ENCODE measurements around the gene ATOSB. TPM values are rescaled to one million over a fixed set of nuclear protein-coding genes. Genes with fewer than 3 reads are reported as not detected.

Gene ATOSB
- total and polyA plus RNA-seq, 2 experiments from 2014 or later = 2.3 to 6.1 TPM

- ATAC-seq (no peak), DNase-seq (ENCODE audit: low spot score) (no peak)
- Histone ChIP-seq H3K79me2 (replicated peaks; ENCODE audit: insufficient read depth) (peaks cover 38% of the 10 kb centered on the region), H3K9me2 (ENCODE audit: insufficient read depth) (no peaks in the 10 kb centered on the region), H3K27me3 (ENCODE audit: insufficient read depth) (no peaks in the 10 kb centered on the region), H3K36me3 (ENCODE audit: insufficient read depth) (peaks cover 3% of the 10 kb centered on the region; the same call in 1 of the 2 replicates), H2AFZ (no peak overlapping the region), H3K27ac (ENCODE audit: low read depth) (no peak overlapping the region), H4K20me1 (replicated peaks; ENCODE audit: insufficient read depth) (peaks cover 10% of the 10 kb centered on the region), H3K4me1 (ENCODE audit: insufficient read depth) (peaks cover 13% of the 10 kb centered on the region), H3K4me2 (no peak overlapping the region), H3K4me3 (no peak overlapping the region), H3F3A (replicated peaks; ENCODE audit: low read depth) (peaks cover 7% of the 10 kb centered on the region)
- Mint-ChIP-seq H3K9me3 (0 out of 3 replicates have a peak, but pooled peaks cover 2% of the 10 kb centered on the region), H3K27ac (no peak overlapping the region), H3K4me1 (peaks cover 26% of the 10 kb centered on the region), H3K4me3 (no peak overlapping the region), H3K27me3 (ENCODE audit: insufficient read depth, low read depth, poor library complexity) (peaks cover 14% of the 10 kb centered on the region), H3K36me3 (ENCODE audit: low read depth) (peaks cover 65% of the 10 kb centered on the region)
- TF ChIP-seq CTCF (conservative IDR thresholded peaks at IDR 0.05; ENCODE audit: low read depth in 2 of 2) (no peak), CREB1 (CRISPR knock-in tag; IDR thresholded peaks at IDR 0.05; ENCODE audit: low read depth) (no peak), STAT1 (IDR thresholded peaks at IDR 0.05; ENCODE audit: unreplicated experiment) (no peak), EZH2phosphoT487 (IDR thresholded peaks at IDR 0.05; ENCODE audit: unreplicated experiment) (no peak), POLR2AphosphoS5 (IDR thresholded peaks at IDR 0.05; ENCODE audit: low read depth) (no peak), REST (IDR thresholded peaks at IDR 0.05; ENCODE audit: unreplicated experiment) (no peak), NANOG (IDR thresholded peaks at IDR 0.05; ENCODE audit: borderline replicate concordance) (no peak), ZNF114 (CRISPR knock-in tag; IDR thresholded peaks at IDR 0.05) (no peak), EZH2 (IDR thresholded peaks at IDR 0.05; ENCODE audit: low read depth, unreplicated experiment) (no peak), ZNF462 (CRISPR knock-in tag; IDR thresholded peaks at IDR 0.05) (no peak), JUNB (IDR thresholded peaks at IDR 0.05; ENCODE audit: unreplicated experiment) (no peak)
These were observed 40.3 kb downstream of the ATOSB start for GRCh38 chr9:35075358-35075757.

Data from GM23338 (cell line).